Stimulated activated CD4-positive, alpha-beta T cell treated with anti-CD3 and anti-CD28 coated beads, Interleukin-2, amount 100 ng/mL, for 48 hours (primary cell): ENCODE results near the gene ROCK2.
"Not testable (repeated sequence)": the region's sequence is repeated elsewhere in the genome, so short reads cannot be mapped to it uniquely, and the experiment has no call there.

Source experiments
- DNase-seq, 2 donors: peaks; one replicate each; pipeline ENCODE4 v3.0.0-alpha.2; 2020

ROCK2 gene

DNA sequence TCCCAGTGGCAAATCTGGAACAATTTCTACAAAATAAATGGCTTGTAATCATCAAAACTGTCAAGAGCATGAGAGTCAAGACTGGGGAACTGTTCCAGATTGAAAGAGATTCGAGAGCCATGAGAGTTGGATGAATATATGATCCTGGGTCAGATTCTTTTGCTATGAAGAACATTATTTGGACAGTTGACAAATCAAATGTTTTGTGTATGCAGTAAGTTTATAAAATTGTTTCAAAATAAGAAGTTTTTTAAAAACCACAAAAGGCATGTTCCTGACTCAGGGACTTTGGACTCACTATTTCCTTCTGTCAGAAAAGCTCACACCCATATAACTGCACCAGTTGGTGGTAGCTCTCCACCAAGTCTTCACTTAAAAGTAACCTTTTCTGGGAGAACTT, 38.5 kb downstream of the ROCK2 start:
- no peak for DNase-seq

DNA sequence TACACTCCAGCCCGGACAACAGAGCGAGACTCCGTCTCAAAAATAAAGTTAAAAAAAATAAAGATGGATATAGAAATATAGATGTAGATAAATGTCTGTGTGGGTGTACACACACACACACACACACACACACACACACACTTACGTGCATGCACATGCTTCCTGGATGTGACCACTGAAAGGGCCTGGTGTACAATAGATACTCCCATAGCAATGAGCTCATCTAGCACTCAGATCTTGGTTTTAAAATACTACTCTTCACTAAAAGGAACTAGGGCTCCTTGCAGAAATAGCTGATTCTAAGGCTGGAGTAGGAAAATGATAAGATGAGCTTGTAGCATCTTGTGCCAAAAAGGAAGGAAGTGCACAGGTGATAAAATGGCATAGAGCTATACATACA, 39.1 kb downstream of the ROCK2 start:
- no peak for DNase-seq

DNA sequence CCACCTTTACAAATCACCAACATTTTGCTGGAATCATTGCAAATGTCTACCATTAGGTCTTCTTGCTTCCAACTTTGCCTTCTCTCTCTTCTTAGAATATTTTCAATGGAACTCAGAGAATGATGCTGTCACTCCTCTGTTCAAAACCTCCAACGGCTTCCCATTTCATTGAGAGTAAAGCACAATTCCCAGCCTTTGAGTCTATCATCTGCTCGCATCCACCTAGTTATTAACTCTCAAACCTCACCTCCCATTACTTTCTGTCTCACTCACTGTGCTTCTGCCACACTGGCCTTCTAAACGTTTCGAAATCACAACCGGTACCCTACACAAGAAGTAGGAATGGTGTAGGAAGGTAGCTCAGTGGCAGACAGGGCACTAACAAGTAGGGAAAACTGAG, 40.0 kb downstream of the ROCK2 start:
- no peak for DNase-seq

DNA sequence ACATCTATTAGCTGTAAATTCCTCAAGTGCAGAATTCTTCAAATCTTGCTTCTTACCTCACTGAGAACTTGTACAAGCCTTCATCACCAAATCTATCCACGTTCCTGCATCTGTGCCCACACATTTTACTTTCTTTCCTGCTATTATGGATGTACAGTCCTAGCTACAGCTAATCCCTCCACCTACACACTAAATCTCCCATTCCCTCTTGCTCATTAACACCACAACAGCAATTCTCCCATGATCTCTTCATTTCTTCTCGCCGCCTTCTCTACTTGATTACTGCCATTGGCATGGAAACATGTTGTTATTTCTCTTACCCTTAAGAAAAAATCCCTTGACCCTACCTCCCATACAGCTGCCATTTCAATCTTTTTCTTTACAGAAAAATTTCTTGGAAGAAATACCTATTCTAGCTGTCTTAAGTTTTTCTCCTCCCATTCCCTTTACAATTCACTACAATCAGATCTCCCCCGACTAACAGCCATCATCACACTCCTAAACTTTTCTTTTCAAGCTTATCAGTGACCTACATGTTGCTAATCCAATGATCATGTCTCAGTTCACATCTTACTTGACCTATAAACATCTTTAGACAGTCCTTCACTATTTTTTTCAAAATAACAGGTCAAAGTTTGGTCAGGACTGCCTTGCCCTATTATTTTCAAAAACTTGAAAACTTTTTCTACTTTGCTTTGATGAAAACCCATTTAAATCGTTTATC, 41.0 kb downstream of the ROCK2 start:
- DNase-seq, result no peak

DNA sequence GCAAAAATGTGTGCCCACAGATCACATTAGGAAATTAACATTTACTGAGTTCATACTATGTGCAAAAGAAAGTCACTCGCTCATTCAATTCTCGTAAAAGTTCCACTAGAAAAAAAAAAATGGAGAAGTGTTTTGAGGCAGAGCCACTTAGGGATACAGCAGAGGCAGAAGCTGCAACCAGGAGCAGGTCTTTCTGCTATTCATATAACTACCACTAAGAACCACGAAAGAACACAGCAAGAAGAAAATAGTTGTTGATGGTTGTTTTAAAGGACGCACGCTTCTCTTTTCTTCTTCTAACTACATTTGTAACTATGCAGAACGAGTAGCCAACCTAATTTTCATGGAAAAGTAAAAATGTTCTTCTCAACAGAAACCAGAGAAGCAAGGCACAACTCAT, 45.0 kb downstream of the ROCK2 start:
- no peak for DNase-seq

DNA sequence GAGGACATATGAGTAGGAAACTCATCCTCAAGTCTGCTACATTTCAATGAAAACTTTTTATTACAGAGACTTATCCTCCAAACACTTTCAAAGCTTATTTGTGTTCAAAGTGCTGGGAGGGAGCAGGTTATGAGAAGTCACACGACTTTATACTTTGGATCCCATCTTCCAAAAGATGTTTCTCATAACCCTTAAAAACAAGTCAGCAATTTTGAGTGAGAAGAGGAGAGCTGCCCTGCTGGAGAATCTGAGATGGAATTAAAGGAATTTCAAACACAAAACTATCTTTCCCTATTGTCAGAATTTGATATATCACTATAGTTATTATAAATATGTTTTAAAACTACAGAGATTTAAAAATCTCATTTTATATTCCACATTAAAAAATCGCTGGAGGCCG, 45.8 kb downstream of the ROCK2 start:
- no peak for DNase-seq

DNA sequence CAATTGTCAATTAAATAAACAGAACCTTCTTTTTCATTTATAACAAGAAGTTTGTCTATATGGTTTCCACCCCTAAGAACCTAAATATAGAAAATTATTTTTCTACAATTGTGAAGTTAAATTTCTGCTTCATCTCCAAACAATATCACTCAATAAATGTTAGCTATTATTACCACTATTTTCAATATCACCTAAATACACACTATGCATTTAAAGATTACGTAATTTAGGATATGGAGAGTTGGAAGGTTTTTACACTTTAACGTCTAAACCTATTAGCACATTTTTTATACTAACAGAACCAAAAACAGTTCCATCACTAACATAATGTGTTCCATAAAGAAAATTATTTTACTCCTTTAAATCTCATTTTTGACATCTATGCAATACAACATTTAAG, 48.0 kb downstream of the ROCK2 start:
- no peak for DNase-seq

DNA sequence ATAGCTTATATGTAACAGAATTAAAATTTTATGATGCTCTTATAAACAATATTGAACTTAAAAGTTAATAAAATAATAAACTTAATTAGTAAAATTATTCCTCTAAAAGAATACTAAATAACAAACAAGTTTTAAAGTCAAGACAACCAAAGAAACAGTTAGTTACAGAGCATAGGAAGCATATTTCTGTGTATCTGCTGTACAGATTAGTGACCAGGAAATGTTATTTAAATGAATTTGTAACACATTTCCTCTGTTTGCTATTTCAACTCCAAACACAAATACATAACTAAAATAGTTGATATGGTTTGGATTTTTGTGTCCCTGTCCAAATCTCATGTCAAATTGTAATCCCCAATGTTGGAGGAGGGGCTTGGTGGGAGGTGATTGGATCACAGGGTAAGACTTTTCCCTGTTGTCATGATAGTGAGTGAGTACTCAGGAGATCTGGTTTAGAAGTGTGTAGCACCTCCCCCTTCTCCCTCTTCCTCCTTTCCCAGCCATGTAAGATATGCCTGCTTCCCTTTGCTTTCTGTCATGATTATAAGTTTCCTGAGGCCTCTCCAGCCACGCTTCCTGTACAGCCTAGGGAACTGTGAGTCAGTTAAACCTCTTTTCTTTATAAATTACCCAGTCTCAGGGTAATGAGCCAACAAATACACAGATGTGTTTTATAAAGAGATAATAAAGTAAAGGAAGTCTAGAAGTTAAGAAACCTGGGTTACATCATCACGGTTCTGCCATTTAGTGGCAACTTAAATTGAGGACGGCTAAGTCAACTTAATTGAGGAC, 51.8 kb downstream of the ROCK2 start:
- DNase-seq, result no peak

DNA sequence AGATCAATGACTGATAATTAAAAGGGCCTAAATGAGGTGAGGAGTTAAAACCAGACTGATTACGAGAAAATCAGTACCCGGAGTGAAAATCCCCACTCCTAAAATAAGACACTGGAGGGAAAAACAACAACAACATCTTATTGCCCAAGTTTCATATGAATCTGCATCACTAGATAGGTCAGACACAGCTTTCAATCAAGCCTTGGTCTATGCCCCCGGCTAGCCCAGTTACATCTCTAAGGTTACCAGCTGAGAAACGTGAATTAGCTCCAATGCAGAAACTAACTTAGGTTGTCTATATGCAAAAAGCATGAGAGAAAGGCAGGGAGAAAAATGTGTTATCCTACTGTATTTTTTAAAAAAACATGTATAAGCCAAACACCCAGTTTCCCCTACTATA, 53.7 kb downstream of the ROCK2 start:
- DNase-seq, result no peak

DNA sequence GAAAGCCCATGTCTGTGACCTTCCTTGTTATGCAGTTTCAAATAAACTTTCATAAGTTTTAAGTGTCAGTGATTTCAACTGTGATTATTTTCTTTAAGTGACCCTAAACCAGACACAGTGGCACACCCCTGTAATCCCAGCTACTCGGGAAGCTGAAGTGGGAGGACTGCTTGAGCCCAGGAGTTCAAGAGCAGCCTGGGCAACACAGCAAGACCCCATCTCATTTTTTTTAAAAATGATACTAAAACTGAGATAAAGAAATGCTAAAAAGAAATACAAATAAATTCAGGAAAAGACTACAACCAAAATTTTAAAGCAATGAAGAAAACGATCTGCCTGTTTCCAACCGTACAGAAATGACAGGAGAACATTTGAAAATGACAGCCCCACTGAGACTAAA, 54.2 kb downstream of the ROCK2 start:
- DNase-seq, result no peak

DNA sequence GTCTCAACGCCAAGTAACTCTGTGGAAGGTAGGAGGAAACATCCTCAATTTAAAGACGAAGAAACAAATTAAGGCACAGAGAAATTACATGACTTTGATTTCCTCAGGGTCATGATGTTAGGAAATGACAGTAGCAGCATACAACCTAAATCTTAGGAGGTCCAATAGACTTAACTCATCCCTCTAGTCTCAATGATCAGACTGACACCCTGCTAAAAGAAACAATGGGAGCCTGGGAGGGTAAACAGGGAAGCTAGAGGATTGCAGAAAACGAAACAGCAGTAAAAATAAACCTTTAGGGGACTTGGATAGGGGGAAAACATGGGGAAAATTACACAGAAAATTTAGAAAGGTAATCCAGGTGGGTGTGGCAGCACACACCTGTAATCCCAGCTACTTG, 56.0 kb downstream of the ROCK2 start:
- DNase-seq, result no peak

DNA sequence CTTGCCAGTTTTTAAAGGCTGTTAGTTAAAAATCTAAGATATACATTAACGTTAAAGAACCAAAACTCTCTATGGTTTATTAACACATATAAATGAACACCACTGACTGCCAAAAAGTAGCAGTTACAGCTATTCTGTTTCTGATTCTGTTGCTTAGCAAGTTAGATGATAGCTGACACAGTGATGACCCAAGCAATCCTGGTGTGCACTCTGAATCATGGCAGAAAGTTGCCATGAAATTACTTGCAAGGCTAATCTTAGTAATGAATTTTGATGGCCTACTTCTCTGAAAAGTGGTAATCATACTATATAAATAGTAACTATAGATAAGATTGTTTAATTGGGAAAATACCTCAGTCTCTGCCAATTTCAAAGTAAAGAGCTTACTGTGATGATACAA, 57.7 kb downstream of the ROCK2 start:
- DNase-seq, result no peak

DNA sequence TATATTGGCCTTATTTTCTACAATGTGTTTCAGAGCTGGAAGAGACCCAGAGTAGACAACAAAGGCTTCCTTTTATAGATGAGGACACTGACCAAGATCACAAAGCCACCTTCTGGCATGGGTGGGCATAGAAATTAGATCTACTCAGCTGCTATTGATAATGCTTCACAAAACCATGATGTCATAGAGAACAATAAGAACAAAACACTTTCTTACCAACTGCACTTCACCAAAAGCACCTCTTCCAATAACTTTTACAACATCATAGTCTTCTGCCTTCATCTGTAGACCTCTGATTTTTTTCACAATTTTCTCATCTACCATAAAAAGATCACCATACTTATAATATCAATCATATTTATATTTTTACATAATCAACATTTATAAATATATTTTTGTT, 58.1 kb downstream of the ROCK2 start:
- no peak for DNase-seq

DNA sequence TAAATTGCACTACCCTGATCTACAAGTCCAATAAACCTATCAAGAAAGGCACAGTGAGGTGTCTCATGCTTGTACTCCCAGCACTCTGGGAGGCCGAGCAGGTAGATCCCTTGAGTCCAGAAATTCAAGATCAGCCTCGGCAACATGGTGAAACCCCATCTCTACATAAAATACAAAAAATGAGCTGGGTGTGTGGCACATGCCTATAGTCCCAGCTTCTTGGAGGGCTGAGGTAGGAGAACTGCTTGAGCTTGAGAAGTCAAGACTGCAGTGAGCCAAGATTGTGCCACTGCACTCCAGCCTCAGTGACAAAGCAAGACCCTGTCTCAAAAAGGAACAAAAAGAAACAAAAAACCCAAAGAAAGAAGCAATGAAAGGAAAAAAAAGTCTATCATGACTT, 58.9 kb downstream of the ROCK2 start:
- DNase-seq, result no peak

DNA sequence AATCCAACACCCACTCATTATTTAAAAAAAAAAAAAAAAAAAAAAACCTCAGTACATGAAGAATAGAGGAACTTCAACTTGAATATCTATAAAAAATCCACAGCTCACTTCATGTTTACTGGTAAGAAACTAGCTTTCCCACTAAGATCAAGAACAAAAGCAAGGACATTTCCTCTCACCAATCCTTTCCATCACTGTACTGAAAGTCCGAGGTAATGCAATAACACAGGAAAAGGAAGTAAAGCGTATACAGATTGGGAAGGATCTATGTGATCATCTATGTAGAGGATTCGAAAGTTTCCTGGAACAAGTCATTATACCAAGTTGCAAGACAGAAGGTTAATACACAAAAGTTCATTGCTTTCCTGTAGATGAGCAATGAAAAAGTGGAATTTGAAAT, 63.2 kb downstream of the ROCK2 start:
- no peak for DNase-seq

DNA sequence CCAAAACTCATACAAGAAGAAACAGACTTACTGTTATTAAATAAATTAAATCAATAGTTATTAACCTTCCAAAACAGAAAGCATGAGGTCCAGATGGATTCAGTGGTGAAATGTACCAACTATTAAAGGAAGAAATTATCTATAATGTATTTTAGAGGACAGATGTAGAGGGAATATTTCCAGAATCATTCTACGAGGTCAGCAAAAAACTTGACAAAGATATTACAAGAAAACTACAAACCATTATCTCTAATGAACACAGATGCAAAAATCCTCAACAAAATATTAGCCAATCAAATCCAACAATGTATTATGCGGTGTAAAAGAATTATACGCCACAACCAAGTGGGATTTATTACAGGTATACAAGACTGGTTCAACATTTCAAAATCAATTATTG, 63.7 kb downstream of the ROCK2 start:
- no peak for DNase-seq

DNA sequence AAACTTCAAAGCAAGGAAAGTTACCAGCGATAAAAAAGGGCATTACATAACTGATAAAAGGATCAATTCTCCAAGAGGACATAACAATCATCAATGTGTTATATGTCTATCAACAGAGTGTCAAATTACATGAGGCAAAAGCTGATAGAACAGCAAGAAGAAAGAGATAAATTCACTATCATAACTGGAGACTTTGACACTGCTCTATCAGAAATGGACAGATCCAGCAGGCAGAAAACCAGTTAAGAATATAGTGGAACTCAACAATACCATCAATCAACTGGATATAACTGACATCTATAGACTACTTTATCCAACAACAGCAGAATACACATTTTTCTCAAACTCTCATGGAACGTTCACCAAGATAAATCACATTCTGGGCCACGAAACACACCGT, 65.0 kb downstream of the ROCK2 start:
- DNase-seq, result no peak

DNA sequence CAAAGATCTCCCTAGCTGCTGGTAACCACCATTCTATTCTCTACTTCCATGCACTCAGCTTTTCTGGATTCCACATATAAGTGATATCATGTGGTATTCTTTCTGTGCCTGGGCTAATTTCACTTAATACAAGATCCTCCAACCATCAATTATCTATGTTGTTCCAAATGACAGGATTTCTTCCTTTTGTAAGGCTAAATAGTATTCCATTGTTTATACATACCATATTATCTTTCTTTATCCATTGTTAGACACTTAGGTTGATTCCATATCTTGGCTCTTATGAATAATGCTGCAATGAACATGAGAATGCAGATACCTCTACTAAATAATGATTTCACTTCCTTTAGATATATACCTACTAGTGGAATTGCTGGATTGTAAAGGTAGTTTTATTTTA, 66.2 kb downstream of the ROCK2 start:
- no peak for DNase-seq

DNA sequence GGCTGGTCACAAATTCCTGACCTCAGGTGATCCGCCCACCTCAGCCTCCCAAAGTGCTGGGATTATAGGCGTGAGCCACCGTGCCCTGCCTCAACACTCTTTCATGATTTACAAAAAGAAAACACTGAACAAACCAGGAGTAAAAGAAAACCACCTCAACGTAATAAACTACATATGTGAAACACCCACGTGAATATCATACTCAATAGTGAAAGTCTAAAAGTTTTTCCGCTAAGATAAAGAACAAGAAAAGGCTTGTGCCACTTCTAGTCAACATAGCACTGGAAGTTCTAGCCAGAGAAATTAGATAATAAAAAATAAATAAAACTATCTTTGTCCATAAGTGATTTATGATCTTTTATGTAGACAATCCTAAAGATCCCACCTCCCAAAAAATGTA, 68.5 kb downstream of the ROCK2 start:
- no peak for DNase-seq

DNA sequence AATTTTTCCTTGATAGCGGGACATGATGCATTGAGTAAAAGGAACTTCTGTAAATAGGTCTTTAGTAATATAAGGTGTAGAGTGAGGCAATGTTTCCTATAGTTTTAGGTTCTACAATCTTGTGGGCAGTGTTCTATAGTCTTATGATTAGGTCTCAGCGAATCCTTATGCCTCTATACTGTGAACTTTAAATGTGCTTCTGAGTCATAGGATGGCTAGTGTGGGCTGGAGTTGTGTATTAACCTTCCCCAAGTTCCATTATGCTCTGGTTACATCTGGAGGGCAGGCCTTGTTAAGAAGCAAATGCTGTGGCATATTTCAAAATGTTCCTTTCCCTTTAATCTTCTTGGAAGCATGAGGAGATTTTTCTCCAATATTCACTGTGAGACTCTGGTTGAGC, 73.5 kb downstream of the ROCK2 start:
- DNase-seq, result no peak

DNA sequence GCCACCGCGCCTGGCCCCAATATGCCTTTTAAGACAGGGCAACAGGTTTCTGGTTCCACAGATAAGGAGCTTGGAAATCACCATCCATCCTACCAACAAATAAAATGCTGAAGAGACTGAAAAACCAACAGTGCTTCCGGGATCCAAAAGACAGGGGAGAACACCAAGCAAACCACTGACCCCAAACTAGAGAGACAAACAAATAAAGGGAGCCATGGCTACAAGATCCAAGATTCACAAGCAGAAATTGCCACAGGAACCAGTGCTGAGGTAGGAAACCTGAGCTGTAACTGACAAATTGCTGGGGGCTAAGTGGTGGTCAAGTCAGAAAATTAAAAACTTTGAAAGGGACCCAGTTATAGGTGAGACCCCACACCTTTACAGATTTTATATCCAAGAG, 76.5 kb downstream of the ROCK2 start:
- no peak for DNase-seq

DNA sequence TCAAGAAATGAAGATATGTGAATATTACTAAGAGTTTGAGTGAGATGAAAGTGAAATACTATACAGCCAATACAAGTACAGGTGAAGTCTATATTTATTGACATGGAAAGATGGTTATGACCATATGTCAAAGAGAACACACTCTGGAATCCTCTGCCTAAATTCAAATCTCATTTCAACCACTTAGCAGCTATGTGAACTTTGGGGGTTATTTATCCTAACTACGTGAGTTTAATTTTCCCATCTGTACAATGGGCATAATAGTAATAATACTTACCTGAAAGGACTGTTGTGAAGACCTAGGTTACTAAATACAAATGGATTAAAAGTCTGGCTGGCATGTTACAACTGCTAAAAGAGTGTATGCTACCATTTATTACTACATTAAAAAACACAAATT, 79.6 kb downstream of the ROCK2 start:
- no peak for DNase-seq

DNA sequence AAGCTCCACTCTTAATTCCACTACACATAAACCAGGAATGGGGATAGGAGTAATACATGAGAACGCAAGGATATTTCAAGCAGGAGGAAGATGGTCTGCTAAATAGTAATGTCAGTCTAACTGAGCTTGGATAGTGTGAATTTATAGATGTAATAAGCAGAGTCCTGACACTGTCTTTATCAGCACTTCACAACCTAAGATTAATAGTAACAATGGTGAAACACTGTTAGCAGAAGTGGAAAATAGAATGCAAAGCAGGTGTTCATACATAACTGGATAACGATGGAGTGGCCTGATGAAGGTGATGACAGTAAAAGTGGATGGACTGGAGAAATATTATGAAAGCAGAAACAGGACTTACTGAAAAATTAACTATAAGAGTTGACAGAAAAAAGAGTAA, 80.4 kb downstream of the ROCK2 start:
- no peak for DNase-seq

DNA sequence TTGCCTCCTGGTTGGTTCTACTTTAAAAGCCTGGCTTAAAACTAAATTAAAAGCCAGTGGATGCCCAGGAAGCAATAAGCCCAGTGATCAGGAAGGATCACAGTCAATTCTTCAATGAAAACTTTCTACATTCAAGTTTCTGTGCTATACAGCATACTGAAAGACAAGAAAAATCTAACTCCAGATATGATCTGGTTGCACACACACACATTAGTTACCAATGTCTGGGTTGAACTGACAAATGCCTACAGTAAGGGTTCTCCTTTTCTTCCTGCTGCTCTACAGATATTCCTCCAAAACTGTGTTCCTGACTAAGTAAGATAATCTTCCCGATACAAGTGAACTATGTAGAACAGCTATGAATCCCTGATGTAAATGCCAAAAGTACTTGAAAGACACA, 81.3 kb downstream of the ROCK2 start:
- no peak for DNase-seq

DNA sequence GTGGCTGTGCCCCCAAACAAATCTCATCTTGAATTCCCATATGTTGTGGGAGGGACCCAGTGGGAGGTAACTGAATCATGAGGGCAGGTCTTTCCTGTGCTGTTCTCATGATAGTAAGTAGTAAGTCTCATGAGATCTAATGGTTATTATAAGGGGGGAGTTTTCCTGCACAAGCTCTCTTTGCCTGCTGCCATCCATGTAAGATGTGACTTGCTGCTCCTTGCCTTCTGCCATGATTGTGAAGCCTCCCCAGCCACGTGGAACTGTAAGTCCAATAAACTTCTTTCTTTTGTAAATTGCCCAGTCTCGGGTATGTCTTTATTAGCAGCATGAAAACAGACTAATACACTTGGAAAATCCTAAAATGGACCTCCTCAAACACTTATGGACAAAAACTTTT, 82.0 kb downstream of the ROCK2 start:
- DNase-seq, result not testable (repeated sequence)
